Left ventricle myocardium inferior (tissue), 1 donor: ENCODE results near the gene CLCF1. TPM values are rescaled to one million over a fixed set of nuclear protein-coding genes. Genes with fewer than 3 reads are reported as not detected.

Experiments
- DNase-seq: peaks from one replicate; pipeline ENCODE4 v3.0.0-alpha.2; 2020
- H3K27ac ChIP-seq: fragments of 200-600 bp; replicated peaks from 2 replicates; pipeline ENCODE4 v1.8.0; 2021
- H3K27me3 ChIP-seq: fragments of 200-600 bp; 2 replicates; pipeline ENCODE4 v1.8.0; 2021; ENCODE audit warnings: low read depth
- H3K36me3 ChIP-seq: fragments of 200-600 bp; 2 replicates; pipeline ENCODE4 v1.8.0; 2021
- H3K4me1 ChIP-seq: fragments of 200-600 bp; 2 replicates; pipeline ENCODE4 v1.8.0; 2021
- H3K4me3 ChIP-seq: fragments of 200-600 bp; 2 replicates; pipeline ENCODE4 v1.8.0; 2021; ENCODE audit warnings: mild to moderate bottlenecking, moderate library complexity
- H3K9me3 ChIP-seq: fragments of 200-600 bp; replicated peaks from 2 replicates; pipeline ENCODE4 v1.8.0; 2021
- CTCF ChIP-seq: fragments of 200-600 bp; IDR thresholded peaks from 2 replicates; pipeline ENCODE4 v1.8.0; 2021; ENCODE audit warnings: antibody characterized with exemption, mild to moderate bottlenecking, borderline replicate concordance
- intact Hi-C: fragments of 100-400 bp; cut with micrococcal nuclease; formaldehyde crosslinking; loops from one replicate; pipeline ENCODE4 v1.11.0; 2022
- total RNA-seq: library from RNA; stranded (reverse); fragmentation: NEBNext Ultra II Directional; extraction: Animal tissue kit (Norgen Biotek cat#: 25700); gene quantifications from one replicate; pipeline ENCODE4 v1.2.1, GENCODE V29; 2021
- donor health status: DM: no; HTN: yes; CAD: no; lungs with severe emphysema.

CLCF1 gene
- total RNA-seq, 1 donor from 2014 or later: 0.82 TPM

DNA sequence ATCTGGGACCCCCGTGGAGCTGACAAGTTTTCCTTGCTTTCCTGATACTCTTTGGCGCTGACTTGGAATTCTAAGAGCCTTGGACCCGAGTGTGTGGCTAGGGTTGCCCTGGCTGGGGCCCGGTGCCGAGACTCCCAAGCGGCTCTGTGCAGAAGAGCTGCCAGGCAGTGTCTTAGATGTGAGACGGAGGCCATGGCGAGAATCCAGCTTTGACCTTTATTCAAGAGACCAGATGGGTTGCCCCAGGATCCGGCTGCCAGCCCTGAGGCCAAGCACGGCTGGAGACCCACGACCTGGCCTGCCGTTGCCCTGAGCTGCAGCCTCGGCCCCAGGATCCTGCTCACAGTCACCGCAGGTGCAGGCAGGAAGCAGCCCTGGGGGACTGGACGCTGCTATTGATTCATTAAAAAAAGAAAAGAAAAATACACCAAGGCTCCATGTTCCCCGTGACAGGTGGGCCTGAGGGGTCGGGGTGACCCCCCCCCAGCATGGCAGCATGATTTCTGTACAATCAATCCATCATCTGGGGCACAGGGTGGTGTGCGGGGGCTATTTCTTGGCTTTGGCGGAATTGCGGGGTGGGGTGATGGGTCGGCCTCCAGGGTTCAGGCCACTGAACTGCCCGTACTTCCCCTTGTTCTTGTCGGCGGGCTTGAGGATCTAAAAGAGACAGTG lies 24.7 kb upstream of the CLCF1 start:
- H3K4me3 ChIP-seq: no peak overlapping the region
- H3K4me1 ChIP-seq: peaks cover 62% of the 10 kb centered on the region
- H3K27ac ChIP-seq: no peak overlapping the region
- peaks cover 57% of the 10 kb centered on the region for H3K36me3 ChIP-seq
- no peak for TF ChIP-seq CTCF
- H3K9me3 ChIP-seq: no peaks in the 10 kb centered on the region
- no peaks in the 10 kb centered on the region for H3K27me3 ChIP-seq
- no peak for DNase-seq
- intact Hi-C loops: loop anchor here (10.0 kb wide), 1 partner anchor 107 kb away; the partner anchor contains the start of genes CDK2AP2 and PITPNM1

DNA sequence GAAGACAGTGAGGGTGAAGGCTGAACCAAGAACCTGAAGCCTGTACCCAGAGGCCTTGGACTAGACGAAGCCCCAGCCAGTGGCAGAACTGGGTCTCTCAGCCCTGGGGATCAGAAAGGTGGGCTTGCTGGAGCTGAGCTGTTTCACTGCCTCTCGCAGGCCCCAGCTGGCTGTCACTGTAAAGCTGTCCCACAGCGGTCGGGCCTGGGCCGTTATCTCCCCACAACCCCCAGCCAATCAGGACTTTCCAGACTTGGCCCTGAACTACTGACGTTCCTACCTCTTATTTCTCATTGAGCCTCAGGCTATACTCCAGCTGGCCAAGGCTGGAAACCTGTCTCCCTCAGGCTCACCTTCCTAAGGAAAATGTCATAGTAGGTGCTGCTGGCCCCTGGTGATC lies 24.1 kb upstream of the CLCF1 start:
- no peak overlapping the region for H3K27ac ChIP-seq
- no peak for DNase-seq
- H3K4me3 ChIP-seq: no peak overlapping the region
- H3K36me3 ChIP-seq: peaks cover 57% of the 10 kb centered on the region
- intact Hi-C loops: loop anchor here (10.0 kb wide), 1 partner anchor 107 kb away; the partner anchor contains the start of genes CDK2AP2 and PITPNM1
- no peaks in the 10 kb centered on the region for H3K27me3 ChIP-seq
- TF ChIP-seq CTCF: no peak
- H3K4me1 ChIP-seq: peaks cover 61% of the 10 kb centered on the region
- H3K9me3 ChIP-seq: no peaks in the 10 kb centered on the region

- TF ChIP-seq CTCF: no peak
- Histone ChIP-seq H3K4me1 (peaks cover 62% of the 10 kb centered on the region), H3K4me3 (no peak overlapping the region), H3K9me3 (no peaks in the 10 kb centered on the region), H3K27ac (no peak overlapping the region), H3K27me3 (no peaks in the 10 kb centered on the region), H3K36me3 (peaks cover 57% of the 10 kb centered on the region)
- intact Hi-C loops: loop anchor here (10.0 kb wide), 1 partner anchor 108 kb away; the partner anchor contains the start of genes CDK2AP2 and PITPNM1
- DNase-seq: no peak
Observed at GRCh38 chr11:67396587-67397389, 23.4 kb upstream of the CLCF1 start.

DNA sequence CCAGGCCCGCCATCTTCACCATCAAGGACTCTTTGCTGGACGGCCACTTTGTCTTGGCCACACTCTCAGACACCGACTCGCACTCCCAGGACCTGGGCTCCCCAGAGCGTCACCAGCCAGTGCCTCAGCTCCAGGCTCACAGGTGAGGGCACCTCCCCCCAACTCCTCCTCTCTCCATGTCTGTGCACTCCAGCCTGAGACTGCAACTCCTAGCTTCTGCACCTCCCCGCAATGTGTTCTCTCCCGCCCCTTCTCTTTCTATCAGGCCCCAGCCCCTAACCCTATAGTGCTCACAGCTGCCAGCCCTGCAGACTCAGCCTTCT lies 22.8 kb upstream of the CLCF1 start:
- TF ChIP-seq CTCF: no peak
- no peak overlapping the region for H3K4me3 ChIP-seq
- no peak for DNase-seq
- H3K27ac ChIP-seq: no peak overlapping the region
- H3K9me3 ChIP-seq: no peaks in the 10 kb centered on the region
- peaks cover 63% of the 10 kb centered on the region for H3K4me1 ChIP-seq
- intact Hi-C loops: loop anchor here (10.0 kb wide), 1 partner anchor 109 kb away; the partner anchor contains the start of genes CDK2AP2 and PITPNM1
- H3K27me3 ChIP-seq: no peaks in the 10 kb centered on the region
- peaks cover 57% of the 10 kb centered on the region for H3K36me3 ChIP-seq

GRCh38 chr11:67395555-67396258 lies 22.3 kb upstream of the CLCF1 start:
- Histone ChIP-seq H3K9me3 (no peaks in the 10 kb centered on the region), H3K27ac (no peak overlapping the region), H3K4me3 (no peak overlapping the region), H3K4me1 (peaks cover 63% of the 10 kb centered on the region), H3K36me3 (peaks cover 57% of the 10 kb centered on the region), H3K27me3 (no peaks in the 10 kb centered on the region)
- no peak for DNase-seq
- intact Hi-C loops: loop anchor here (10.0 kb wide), 1 partner anchor 109 kb away; the partner anchor contains the start of genes CDK2AP2 and PITPNM1
- no peak for TF ChIP-seq CTCF
